Gastroesophageal sphincter (tissue), 3 donors: ENCODE results near the gene TP53BP2.

ENCODE experiments used
- EP300 ChIP-seq: sonication (generic); formaldehyde crosslinking; IDR thresholded peaks from one replicate; pipeline ENCODE4 v1.6.1; 2017; ENCODE audit warnings: antibody characterized with exemption, mild to moderate bottlenecking
- POLR2A ChIP-seq, 2 donors: fragments of 450-650 bp; IDR thresholded peaks; one replicate each; pipeline ENCODE4 v1.6.1; 2017; ENCODE audit warnings: antibody characterized with exemption in 2 of 2, mild to moderate bottlenecking in 2 of 2, moderate library complexity in 1 of 2
- TF ChIP-seq, protein P1 (sequence below), 4 experiments: fragments of 200-600 bp in 2 of 4; fragments of 450-650 bp in 2 of 4; sonication (generic) in 1 of 4; IDR thresholded peaks; one replicate each; pipeline ENCODE4 v1.5.1; 2017 to 2019; ENCODE audit warnings: antibody characterized with exemption in 4 of 4, mild to moderate bottlenecking in 2 of 4, moderate library complexity in 2 of 4

DNA sequence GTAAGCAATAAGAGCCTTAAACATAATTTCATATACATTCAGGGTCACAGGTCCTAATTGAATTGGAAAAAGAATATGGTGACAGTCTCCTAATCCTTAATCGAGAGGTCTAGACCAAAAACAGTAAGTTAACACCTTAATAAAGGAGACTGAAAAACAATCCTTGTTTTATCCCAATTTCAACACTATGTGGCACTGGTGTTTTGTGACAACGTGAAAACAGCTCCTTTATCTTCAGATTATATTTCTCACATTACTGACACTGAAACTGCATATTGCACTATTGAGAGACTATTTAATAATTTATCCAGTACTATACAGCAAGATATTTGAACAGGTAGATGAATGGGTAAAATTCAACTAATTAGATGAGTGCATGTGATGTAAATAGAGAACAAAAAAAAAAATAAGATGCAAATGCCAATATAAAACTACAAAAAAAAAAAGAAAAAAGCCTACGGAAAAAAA lies 34.1 kb downstream of the TP53BP2 start:
- TF ChIP-seq, protein P1, sequence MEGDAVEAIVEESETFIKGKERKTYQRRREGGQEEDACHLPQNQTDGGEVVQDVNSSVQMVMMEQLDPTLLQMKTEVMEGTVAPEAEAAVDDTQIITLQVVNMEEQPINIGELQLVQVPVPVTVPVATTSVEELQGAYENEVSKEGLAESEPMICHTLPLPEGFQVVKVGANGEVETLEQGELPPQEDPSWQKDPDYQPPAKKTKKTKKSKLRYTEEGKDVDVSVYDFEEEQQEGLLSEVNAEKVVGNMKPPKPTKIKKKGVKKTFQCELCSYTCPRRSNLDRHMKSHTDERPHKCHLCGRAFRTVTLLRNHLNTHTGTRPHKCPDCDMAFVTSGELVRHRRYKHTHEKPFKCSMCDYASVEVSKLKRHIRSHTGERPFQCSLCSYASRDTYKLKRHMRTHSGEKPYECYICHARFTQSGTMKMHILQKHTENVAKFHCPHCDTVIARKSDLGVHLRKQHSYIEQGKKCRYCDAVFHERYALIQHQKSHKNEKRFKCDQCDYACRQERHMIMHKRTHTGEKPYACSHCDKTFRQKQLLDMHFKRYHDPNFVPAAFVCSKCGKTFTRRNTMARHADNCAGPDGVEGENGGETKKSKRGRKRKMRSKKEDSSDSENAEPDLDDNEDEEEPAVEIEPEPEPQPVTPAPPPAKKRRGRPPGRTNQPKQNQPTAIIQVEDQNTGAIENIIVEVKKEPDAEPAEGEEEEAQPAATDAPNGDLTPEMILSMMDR (IDR thresholded peaks at IDR 0.05), result peak; percentile 23 to 68 (median 56)
- TF ChIP-seq EP300 (no peak), POLR2A (IDR thresholded peaks at IDR 0.05) (no peak)
